ENCODE results near the gene C1orf21.

C1orf21 gene

GRCh38 chr1:184416946-184417345 lies 30.1 kb downstream of the C1orf21 start:
- H3K4me1 ChIP-seq (ENCODE audit: control insufficient read depth, low read length): no peaks in the 10 kb centered on the region
- H3K9me2 ChIP-seq (replicated peaks; ENCODE audit: control insufficient read depth, low read length): no peaks in the 10 kb centered on the region; the same call in 1 of the 2 replicates
- no peak overlapping the region for H3K4me2 ChIP-seq (ENCODE audit: low read length)

GRCh38 chr1:184417916-184418315 lies 31.1 kb downstream of the C1orf21 start:
- Histone ChIP-seq H3K4me3 (ENCODE audit: low read length) (no peak overlapping the region), H3K4me1 (ENCODE audit: control insufficient read depth, low read length) (no peaks in the 10 kb centered on the region), H3K36me3 (ENCODE audit: control insufficient read depth, low read length) (no peaks in the 10 kb centered on the region), H3F3A (ENCODE audit: control insufficient read depth, insufficient read depth) (no peaks in the 10 kb centered on the region), H3K9me3 (ENCODE audit: control insufficient read depth, insufficient read depth, low read length) (no peaks in the 10 kb centered on the region), H3K9me2 (replicated peaks; ENCODE audit: control insufficient read depth, low read length) (no peaks in the 10 kb centered on the region; the same call in 1 of the 2 replicates), H3K4me2 (ENCODE audit: low read length) (no peak overlapping the region), H4K20me1 (ENCODE audit: control insufficient read depth, insufficient read depth, low read depth, low read length) (no peaks in the 10 kb centered on the region), H3K27me3 (ENCODE audit: control insufficient read depth, low read length) (0 out of 2 replicates have a peak, but pooled peaks cover 4% of the 10 kb centered on the region), H3K79me2 (ENCODE audit: control insufficient read depth, low read length) (no peaks in the 10 kb centered on the region), H3K27ac (ENCODE audit: low read depth, low read length) (no peak overlapping the region)
- TF ChIP-seq CTCF (IDR thresholded peaks at IDR 0.05; ENCODE audit: low read depth, low read length, poor library complexity, severe bottlenecking) (no peak), EZH2phosphoT487 (IDR thresholded peaks at IDR 0.05; ENCODE audit: borderline replicate concordance, low read length) (no peak)

More at GRCh38 chr1:184416946-184417345, 30.1 kb downstream of the C1orf21 start:
- TF ChIP-seq CTCF (IDR thresholded peaks at IDR 0.05; ENCODE audit: low read depth, low read length, poor library complexity, severe bottlenecking): no peak
- TF ChIP-seq EZH2phosphoT487 (IDR thresholded peaks at IDR 0.05; ENCODE audit: borderline replicate concordance, low read length): no peak
- Histone ChIP-seq H3K36me3 (ENCODE audit: control insufficient read depth, low read length) (no peaks in the 10 kb centered on the region), H4K20me1 (ENCODE audit: control insufficient read depth, insufficient read depth, low read depth, low read length) (no peaks in the 10 kb centered on the region), H3K27ac (ENCODE audit: low read depth, low read length) (no peak overlapping the region), H3K79me2 (ENCODE audit: control insufficient read depth, low read length) (no peaks in the 10 kb centered on the region), H3K27me3 (ENCODE audit: control insufficient read depth, low read length) (0 out of 2 replicates have a peak, but pooled peaks cover 4% of the 10 kb centered on the region), H3K4me3 (ENCODE audit: low read length) (no peak overlapping the region), H3F3A (ENCODE audit: control insufficient read depth, insufficient read depth) (no peaks in the 10 kb centered on the region), H3K9me3 (ENCODE audit: control insufficient read depth, insufficient read depth, low read length) (no peaks in the 10 kb centered on the region)

- H3K4me1 ChIP-seq (ENCODE audit: control insufficient read depth, low read length): no peaks in the 10 kb centered on the region
- no peaks in the 10 kb centered on the region for H3K9me3 ChIP-seq (ENCODE audit: control insufficient read depth, insufficient read depth, low read length)
- H3K9me2 ChIP-seq (replicated peaks; ENCODE audit: control insufficient read depth, low read length): no peaks in the 10 kb centered on the region; the same call in 1 of the 2 replicates
- H3F3A ChIP-seq (ENCODE audit: control insufficient read depth, insufficient read depth): no peaks in the 10 kb centered on the region
- no peak overlapping the region for H3K27ac ChIP-seq (ENCODE audit: low read depth, low read length)
- no peak overlapping the region for H3K4me2 ChIP-seq (ENCODE audit: low read length)
- H3K79me2 ChIP-seq (ENCODE audit: control insufficient read depth, low read length): no peaks in the 10 kb centered on the region
- no peaks in the 10 kb centered on the region for H4K20me1 ChIP-seq (ENCODE audit: control insufficient read depth, insufficient read depth, low read depth, low read length)
- H3K27me3 ChIP-seq (ENCODE audit: control insufficient read depth, low read length): 0 out of 2 replicates have a peak, but pooled peaks cover 4% of the 10 kb centered on the region
- no peaks in the 10 kb centered on the region for H3K36me3 ChIP-seq (ENCODE audit: control insufficient read depth, low read length)
- TF ChIP-seq CTCF (IDR thresholded peaks at IDR 0.05; ENCODE audit: low read depth, low read length, poor library complexity, severe bottlenecking) (no peak), EZH2phosphoT487 (IDR thresholded peaks at IDR 0.05; ENCODE audit: borderline replicate concordance, low read length) (no peak)
- H3K4me3 ChIP-seq (ENCODE audit: low read length): no peak overlapping the region
Observed at GRCh38 chr1:184418652-184419349, 32.0 kb downstream of the C1orf21 start.

Data from DOHH2 (cell line).